ENCODE data around the gene MSLN. TPM values are rescaled to one million over a fixed set of nuclear protein-coding genes. Genes with fewer than 3 reads are reported as not detected.
A peak's percentile ranks its signal among the peaks of the same experiment; 100 is the strongest.

The MSLN gene
- total and polyA plus RNA-seq, 8 donors, result 0.92 to 83.7 (median 5.2) TPM; not detected in 1

DNA sequence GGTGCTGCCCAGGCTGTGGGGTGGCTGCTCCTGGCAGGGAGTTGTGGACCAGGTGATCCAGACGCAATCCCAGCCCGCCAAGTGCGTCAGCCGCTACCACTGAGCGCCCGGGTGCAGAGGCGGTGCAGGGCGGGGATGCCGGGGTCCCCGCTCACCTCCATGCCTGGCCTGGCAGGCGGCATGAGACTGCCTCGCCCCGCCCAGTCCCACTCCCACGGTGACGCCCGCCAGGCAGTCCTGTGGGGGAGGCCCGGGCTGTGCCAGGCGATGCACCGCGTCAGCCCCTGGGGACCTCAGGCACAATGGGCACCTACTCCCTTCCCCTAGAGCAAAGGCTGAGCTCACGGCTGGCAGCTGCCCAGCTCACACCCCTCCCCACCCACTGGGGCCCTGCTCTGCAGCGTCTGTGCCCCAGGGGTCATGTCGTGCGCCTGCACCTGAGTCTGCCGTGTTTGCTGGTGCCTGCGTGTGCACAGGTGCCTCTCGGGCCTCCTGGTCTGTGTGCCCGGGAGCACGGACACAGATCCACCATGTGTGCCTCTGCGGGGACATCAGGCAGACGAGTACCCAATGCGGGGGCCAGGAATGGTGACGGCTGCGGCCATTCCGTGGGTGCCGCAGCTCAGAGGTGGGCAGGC lies 22.4 kb downstream of the MSLN start:
- DNase-seq, result peak; percentile 69 to 81
- WGBS, 5 donors, result 0 to 44% (median 32%) methylated on average over 2 to 36 of the region's 36 CpGs

DNA sequence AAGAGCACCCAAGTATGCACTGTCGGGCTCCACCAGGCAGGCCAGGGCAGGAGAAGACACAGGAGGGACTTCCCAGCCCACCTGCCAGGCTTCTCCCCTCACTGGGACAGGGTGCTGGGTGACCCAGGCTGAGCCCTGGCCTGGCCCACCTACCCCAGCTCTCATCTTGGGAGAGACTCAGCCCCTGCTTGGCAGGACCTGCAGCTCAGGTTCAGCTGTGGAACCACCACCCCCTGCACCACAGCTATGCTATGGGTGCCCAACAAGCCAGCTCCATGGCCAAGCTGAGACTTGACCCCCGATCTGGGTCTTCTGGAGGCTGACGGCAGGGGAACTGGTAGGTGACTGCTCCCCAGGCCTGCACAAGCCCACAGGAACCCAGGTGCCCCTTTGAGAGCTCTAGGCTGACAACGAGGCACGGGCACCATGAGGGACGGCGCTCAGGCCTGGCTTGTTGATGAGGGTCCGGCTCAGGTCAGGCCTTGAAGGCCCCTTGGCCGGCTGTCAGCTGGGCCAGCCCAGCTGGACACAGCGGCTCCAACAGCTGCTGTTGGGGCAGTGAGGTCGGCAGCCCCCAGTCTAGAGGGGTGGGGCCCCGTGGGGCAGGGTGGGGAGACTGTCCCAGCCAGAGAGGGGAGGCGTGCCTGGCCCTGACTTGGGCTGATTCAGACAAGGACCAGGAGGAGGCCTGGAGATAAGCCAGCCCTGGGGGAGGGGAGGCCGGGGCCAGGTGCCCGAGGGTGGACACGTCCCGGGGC lies 23.0 kb downstream of the MSLN start:
- Histone ChIP-seq H3K27ac (peak overlapping the region in 3 of 5 donors; percentile 17 to 42 (median 20)), H3K36me3 (peaks cover 6 to 22% (median 16%) of the 10 kb centered on the region in 4 donors), H3K4me1 (peaks cover 16 to 50% (median 42%) of the 10 kb centered on the region in 4 donors), H3K4me3 (no peak overlapping the region), H3K9me3 (no peaks in the 10 kb centered on the region), H3K27me3 (peaks cover 0 to 46% (median 8%) of the 10 kb centered on the region in 3 donors)
- WGBS, 5 donors, result 27 to 43% (median 31%) methylated on average over 10 to 17 of the region's 17 CpGs
- peak; percentile 43 to 56 for DNase-seq
- intact Hi-C loops (cut with DNase I; ENCODE audit: low total_unique reads), result loop anchor here (5.0 kb wide), 1 partner anchor 71 kb away; no protein-coding TSS in a partner anchor
- no peak for TF ChIP-seq POLR2AphosphoS5 (IDR thresholded peaks at IDR 0.05)
- TF ChIP-seq, protein P1, sequence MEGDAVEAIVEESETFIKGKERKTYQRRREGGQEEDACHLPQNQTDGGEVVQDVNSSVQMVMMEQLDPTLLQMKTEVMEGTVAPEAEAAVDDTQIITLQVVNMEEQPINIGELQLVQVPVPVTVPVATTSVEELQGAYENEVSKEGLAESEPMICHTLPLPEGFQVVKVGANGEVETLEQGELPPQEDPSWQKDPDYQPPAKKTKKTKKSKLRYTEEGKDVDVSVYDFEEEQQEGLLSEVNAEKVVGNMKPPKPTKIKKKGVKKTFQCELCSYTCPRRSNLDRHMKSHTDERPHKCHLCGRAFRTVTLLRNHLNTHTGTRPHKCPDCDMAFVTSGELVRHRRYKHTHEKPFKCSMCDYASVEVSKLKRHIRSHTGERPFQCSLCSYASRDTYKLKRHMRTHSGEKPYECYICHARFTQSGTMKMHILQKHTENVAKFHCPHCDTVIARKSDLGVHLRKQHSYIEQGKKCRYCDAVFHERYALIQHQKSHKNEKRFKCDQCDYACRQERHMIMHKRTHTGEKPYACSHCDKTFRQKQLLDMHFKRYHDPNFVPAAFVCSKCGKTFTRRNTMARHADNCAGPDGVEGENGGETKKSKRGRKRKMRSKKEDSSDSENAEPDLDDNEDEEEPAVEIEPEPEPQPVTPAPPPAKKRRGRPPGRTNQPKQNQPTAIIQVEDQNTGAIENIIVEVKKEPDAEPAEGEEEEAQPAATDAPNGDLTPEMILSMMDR (IDR thresholded peaks at IDR 0.05), result no peak
- no peak for TF ChIP-seq EP300 (IDR thresholded peaks at IDR 0.05)
- TF ChIP-seq POLR2A (IDR thresholded peaks at IDR 0.05), result no peak

More for the DNA sequence above, 22.4 kb downstream of the MSLN start:
- Histone ChIP-seq H3K4me3 (peak overlapping the region in 1 of 4 donors; percentile 6), H3K4me1 (peaks cover 16 to 49% (median 40%) of the 10 kb centered on the region in 4 donors), H3K27me3 (peaks cover 0 to 53% (median 14%) of the 10 kb centered on the region in 3 donors), H3K27ac (peak overlapping the region in 3 of 5 donors; percentile 17 to 42 (median 20)), H3K36me3 (peaks cover 6 to 22% (median 16%) of the 10 kb centered on the region in 4 donors), H3K9me3 (no peaks in the 10 kb centered on the region)
- TF ChIP-seq POLR2AphosphoS5 (IDR thresholded peaks at IDR 0.05), result peak in 1 of 3 donors; percentile 4
- no peak for TF ChIP-seq POLR2A (IDR thresholded peaks at IDR 0.05)
- intact Hi-C loops (cut with DNase I; ENCODE audit: low total_unique reads), result loop anchor here (5.0 kb wide), 1 partner anchor 71 kb away; no protein-coding TSS in a partner anchor

DNA sequence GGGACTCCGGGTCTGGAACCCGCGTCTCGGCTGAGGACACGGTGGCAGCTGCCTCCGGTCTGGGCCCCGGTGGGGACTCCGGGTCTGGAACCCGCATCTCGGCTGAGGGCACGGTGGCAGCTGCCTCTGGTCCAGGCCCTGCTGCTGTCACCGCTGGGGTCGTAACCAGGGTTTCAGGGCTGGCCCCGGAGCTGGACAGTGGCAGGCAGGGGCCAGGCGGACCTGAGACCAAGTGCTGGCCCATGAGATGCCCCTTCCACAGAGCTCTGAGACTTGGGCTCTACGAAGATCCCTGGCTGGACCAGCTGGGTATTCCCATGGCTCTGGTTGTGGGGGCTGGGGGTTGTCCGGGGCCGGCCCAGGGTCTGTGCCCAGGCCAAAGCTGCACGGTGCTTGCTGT lies 23.9 kb downstream of the MSLN start:
- peaks cover 0 to 40% (median 7%) of the 10 kb centered on the region in 3 donors for H3K27me3 ChIP-seq
- peaks cover 6 to 22% (median 16%) of the 10 kb centered on the region in 4 donors for H3K36me3 ChIP-seq
- H3K4me1 ChIP-seq, result peaks cover 24 to 58% (median 50%) of the 10 kb centered on the region in 4 donors
- no peak for DNase-seq
- 83 to 95% (median 90%) methylated on average over 13 to 19 of the region's 19 CpGs for WGBS, 5 donors
- no peak overlapping the region for H3K4me3 ChIP-seq
- no peak overlapping the region for H3K27ac ChIP-seq
- no peaks in the 10 kb centered on the region for H3K9me3 ChIP-seq
- intact Hi-C loops (cut with DNase I; ENCODE audit: low total_unique reads), result loop anchor here (5.0 kb wide), 1 partner anchor 72 kb away; no protein-coding TSS in a partner anchor
- TF ChIP-seq POLR2A (IDR thresholded peaks at IDR 0.05) (no peak), POLR2AphosphoS5 (IDR thresholded peaks at IDR 0.05) (no peak), EP300 (IDR thresholded peaks at IDR 0.05) (no peak)
- TF ChIP-seq, protein P1 (IDR thresholded peaks at IDR 0.05), result no peak

DNA sequence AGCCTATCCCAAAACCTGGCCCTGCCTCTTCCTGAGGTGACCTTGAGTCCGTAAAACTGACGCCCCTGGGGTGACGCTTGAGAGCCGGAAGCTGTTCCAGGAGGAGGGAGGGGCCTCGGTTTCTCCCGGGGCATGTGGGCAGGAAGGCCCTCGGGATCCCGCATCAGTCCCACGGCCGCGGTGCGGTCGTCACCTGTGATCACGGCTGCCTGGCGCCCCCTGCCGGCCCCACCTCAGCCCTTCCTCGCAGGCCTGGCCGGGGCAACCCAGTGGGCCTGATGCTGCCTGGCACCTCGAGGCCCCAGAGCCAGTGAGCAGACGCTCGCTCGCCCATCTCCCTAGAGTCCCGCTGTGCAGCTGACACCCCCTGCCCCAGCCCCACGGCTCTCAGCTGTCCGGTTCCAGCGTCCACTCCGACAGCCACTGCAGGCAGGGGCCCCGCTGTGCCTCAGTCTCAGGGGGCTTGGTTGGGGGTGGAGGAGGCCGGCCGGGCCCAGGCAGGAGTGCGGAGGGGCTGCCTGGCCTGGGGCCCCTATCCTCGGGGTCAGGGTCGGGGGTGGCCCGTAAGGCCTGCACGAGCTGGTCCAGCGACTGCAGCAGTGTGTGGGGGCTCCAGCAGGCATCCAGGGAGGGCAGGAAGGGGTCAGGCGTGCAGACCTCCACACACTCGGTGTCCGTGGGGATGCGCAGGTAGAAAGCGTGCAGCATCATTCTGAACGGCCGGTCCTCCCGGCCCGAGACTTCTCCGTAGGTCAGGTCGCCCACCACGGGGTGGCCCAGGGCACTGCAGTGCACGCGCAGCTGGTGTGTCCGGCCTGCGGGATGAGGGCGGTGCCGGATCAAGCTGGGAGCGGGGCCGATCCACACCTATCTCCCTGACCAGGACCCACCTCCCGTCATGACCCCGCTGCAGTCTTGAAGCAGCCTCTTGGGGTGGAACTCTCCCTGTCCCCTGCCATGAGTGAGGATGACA lies 25.3 kb downstream of the MSLN start:
- Histone ChIP-seq H3K36me3 (peaks cover 6 to 22% (median 16%) of the 10 kb centered on the region in 4 donors), H3K4me1 (peaks cover 26 to 62% (median 53%) of the 10 kb centered on the region in 4 donors), H3K27ac (no peak overlapping the region), H3K4me3 (no peak overlapping the region), H3K27me3 (peaks cover 0 to 26% (median 7%) of the 10 kb centered on the region in 3 donors), H3K9me3 (no peaks in the 10 kb centered on the region)
- 42 to 68% (median 63%) methylated on average over 34 to 58 of the region's 58 CpGs for whole genome bisulfite sequencing, 5 donors
- peak; percentile 82 to 83 for DNase-seq
- TF ChIP-seq, protein P1 (IDR thresholded peaks at IDR 0.05), result peak in 5 of 7 experiments; percentile 42 to 83 (median 65)
- TF ChIP-seq EP300 (IDR thresholded peaks at IDR 0.05) (no peak), POLR2AphosphoS5 (IDR thresholded peaks at IDR 0.05) (no peak), POLR2A (IDR thresholded peaks at IDR 0.05) (no peak)
- intact Hi-C loops (cut with DNase I; ENCODE audit: low total_unique reads), result no loop called here
